Ascending aorta (tissue), 2 donors: Measurements from ENCODE around the gene GORASP1. TPM values are rescaled to one million over a fixed set of nuclear protein-coding genes. Genes with fewer than 3 reads are reported as not detected.

ENCODE experiments used
- DNase-seq, 2 donors: peaks; one replicate each; pipeline ENCODE4 v3.0.0-alpha.2; 2019; ENCODE audit warnings: low spot score in 2 of 2
- H3K27ac ChIP-seq, 2 donors: fragments of 200-600 bp; sonication (generic); one replicate each; pipeline ENCODE4 v1.5.1; 2016 to 2017; ENCODE audit warnings: mild to moderate bottlenecking in 1 of 2
- H3K27me3 ChIP-seq: fragments of 200-600 bp; sonication (generic); one replicate; pipeline ENCODE4 v1.5.1; 2017
- H3K36me3 ChIP-seq, 2 donors: fragments of 200-600 bp; sonication (generic); one replicate each; pipeline ENCODE4 v1.5.1; 2016
- H3K4me1 ChIP-seq, 2 donors: fragments of 200-600 bp; sonication (generic); one replicate each; pipeline ENCODE4 v1.5.1; 2016 to 2017; ENCODE audit warnings: mild to moderate bottlenecking in 1 of 2
- H3K4me3 ChIP-seq, 2 donors: fragments of 200-600 bp; sonication (generic); one replicate each; pipeline ENCODE4 v1.5.1; 2016 to 2017; ENCODE audit warnings: mild to moderate bottlenecking in 1 of 2
- H3K9me3 ChIP-seq, 2 donors: fragments of 200-600 bp; sonication (generic); one replicate each; pipeline ENCODE4 v1.5.1; 2016
- CTCF ChIP-seq, 3 experiments: fragments of 200-600 bp in 2 of 3; fragments of 450-650 bp in 1 of 3; sonication (generic) in 2 of 3; IDR thresholded peaks; one replicate each; pipeline ENCODE4 v1.5.1; 2016 to 2019; ENCODE audit warnings: antibody characterized with exemption in 3 of 3, mild to moderate bottlenecking in 1 of 3, moderate library complexity in 1 of 3
- intact Hi-C: fragments of 100-400 bp; cut with DNase I; formaldehyde crosslinking; loops from one replicate; pipeline ENCODE4 v1.15.1; 2023
- total RNA-seq: library from RNA; depleted of rRNA; stranded (reverse); fragments of >200 nt; gene quantifications from one replicate; pipeline ENCODE4 v1.1.0, GENCODE V29; 2016

Gene GORASP1
- total RNA-seq, 1 donor from 2014 or later = 186 TPM

- peak in 1 of 2 donors; percentile 63 for DNase-seq
- Histone ChIP-seq H3K27me3 (no peaks in the 10 kb centered on the region), H3K36me3 (peaks cover 5 to 21% of the 10 kb centered on the region in 2 donors), H3K4me3 (no peak overlapping the region), H3K27ac (no peak overlapping the region), H3K9me3 (no peaks in the 10 kb centered on the region), H3K4me1 (peaks cover 0 to 7% of the 10 kb centered on the region in 2 donors)
- intact Hi-C loops = loop anchor here (10.0 kb wide), 1 partner anchor 50 kb away; no protein-coding TSS in a partner anchor
- TF ChIP-seq CTCF (IDR thresholded peaks at IDR 0.05) = no peak
These were observed 27.9 kb upstream of the GORASP1 start for GRCh38 chr3:39135170-39135805.

GRCh38 chr3:39134305-39134704 lies 26.9 kb upstream of the GORASP1 start:
- no peak for TF ChIP-seq CTCF (IDR thresholded peaks at IDR 0.05)
- no peaks in the 10 kb centered on the region for H3K9me3 ChIP-seq
- no peak overlapping the region for H3K27ac ChIP-seq
- peaks cover 0 to 5% of the 10 kb centered on the region in 2 donors for H3K4me1 ChIP-seq
- H3K27me3 ChIP-seq = no peaks in the 10 kb centered on the region
- peak in 1 of 2 donors; percentile 51 for DNase-seq
- H3K36me3 ChIP-seq = peaks cover 5 to 18% of the 10 kb centered on the region in 2 donors
- H3K4me3 ChIP-seq = no peak overlapping the region
- intact Hi-C loops = loop anchor here (10.0 kb wide), 1 partner anchor 50 kb away; no protein-coding TSS in a partner anchor

- intact Hi-C loops = loop anchor here (10.0 kb wide), 1 partner anchor 51 kb away; no protein-coding TSS in a partner anchor
- H3K27me3 ChIP-seq = no peaks in the 10 kb centered on the region
- H3K36me3 ChIP-seq = peaks cover 5 to 18% of the 10 kb centered on the region in 2 donors
- H3K4me1 ChIP-seq = no peaks in the 10 kb centered on the region
- TF ChIP-seq CTCF (IDR thresholded peaks at IDR 0.05) = no peak
- no peak overlapping the region for H3K4me3 ChIP-seq
- DNase-seq = peak in 1 of 2 donors; percentile 55
- H3K9me3 ChIP-seq = no peaks in the 10 kb centered on the region
- H3K27ac ChIP-seq = no peak overlapping the region
These were observed 26.4 kb upstream of the GORASP1 start for GRCh38 chr3:39133822-39134221.

GRCh38 chr3:39133093-39133490 lies 25.7 kb upstream of the GORASP1 start:
- Histone ChIP-seq H3K4me1 (no peaks in the 10 kb centered on the region), H3K9me3 (no peaks in the 10 kb centered on the region), H3K36me3 (peaks cover 5 to 18% of the 10 kb centered on the region in 2 donors), H3K27ac (no peak overlapping the region), H3K4me3 (no peak overlapping the region), H3K27me3 (no peaks in the 10 kb centered on the region)
- no peak for DNase-seq
- TF ChIP-seq CTCF (IDR thresholded peaks at IDR 0.05) = no peak
- intact Hi-C loops = loop anchor here (10.0 kb wide), 1 partner anchor 52 kb away; no protein-coding TSS in a partner anchor

- H3K27ac ChIP-seq = no peak overlapping the region
- no peak for DNase-seq
- H3K27me3 ChIP-seq = no peaks in the 10 kb centered on the region
- intact Hi-C loops = loop anchor here (10.0 kb wide), 1 partner anchor 52 kb away; no protein-coding TSS in a partner anchor
- H3K4me3 ChIP-seq = no peak overlapping the region
- no peak for TF ChIP-seq CTCF (IDR thresholded peaks at IDR 0.05)
- H3K36me3 ChIP-seq = peaks cover 4 to 15% of the 10 kb centered on the region in 2 donors
- no peaks in the 10 kb centered on the region for H3K9me3 ChIP-seq
- no peaks in the 10 kb centered on the region for H3K4me1 ChIP-seq
These were observed 25.0 kb upstream of the GORASP1 start for GRCh38 chr3:39132096-39133092.
